ENCODE results near the gene IGLON5. TPM values are rescaled to one million over a fixed set of nuclear protein-coding genes. Genes with fewer than 3 reads are reported as not detected.

The IGLON5 gene
- total and polyA plus RNA-seq, 3 donors from 2014 or later, result 13.3 to 16.0 (median 13.9) TPM

DNA sequence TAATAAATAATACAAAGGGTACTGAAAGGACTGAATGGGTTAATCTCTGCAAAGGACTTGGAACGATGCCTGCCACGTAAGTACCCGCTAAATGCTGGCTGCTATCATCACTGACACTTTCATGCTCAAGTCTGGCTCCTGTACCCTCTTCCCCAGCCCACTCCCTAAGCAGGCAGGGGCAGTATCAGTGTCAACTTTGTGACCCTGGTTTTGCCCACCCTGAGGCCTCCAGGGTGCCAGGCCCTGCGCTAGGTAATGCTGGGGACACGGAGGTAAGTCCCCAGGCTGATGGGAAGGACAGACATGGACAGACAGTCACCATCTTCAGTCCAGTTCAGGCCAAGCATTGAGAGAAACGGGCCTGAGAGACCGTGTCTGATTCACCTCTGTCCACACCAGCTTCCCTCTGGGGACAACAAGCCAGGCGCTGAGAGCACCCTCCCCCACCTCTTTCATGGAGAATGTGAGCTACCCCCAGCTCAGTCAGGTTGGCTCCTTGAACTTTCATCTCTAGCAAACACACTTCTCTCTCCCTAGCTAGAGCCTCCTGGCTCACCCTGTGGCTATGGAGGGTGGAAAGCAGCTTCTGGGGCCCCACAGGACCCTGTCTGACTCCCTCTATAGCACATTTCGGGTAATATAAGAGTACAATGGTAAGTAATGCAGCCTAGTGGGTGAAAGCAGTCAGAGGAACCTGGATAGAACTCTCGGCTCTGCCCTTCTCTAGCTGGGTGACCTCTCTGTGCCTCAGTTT is 53.9 kb downstream of the IGLON5 start:
- Histone ChIP-seq H3K4me3 (peak overlapping the region; percentile 69 to 74), H3K27ac (peak overlapping the region; percentile 87 to 95), H3K36me3 (ENCODE audit: low read depth, missing control alignments) (no peaks in the 10 kb centered on the region), H3K27me3 (no peaks in the 10 kb centered on the region), H3K9me3 (no peaks in the 10 kb centered on the region), H3K4me1 (peaks cover 14% of the 10 kb centered on the region)
- 13 to 20% methylated on average over 6 to 10 of the region's 10 CpGs for WGBS, 2 donors
- peak; percentile 34 for DNase-seq
- TF ChIP-seq, protein P1, sequence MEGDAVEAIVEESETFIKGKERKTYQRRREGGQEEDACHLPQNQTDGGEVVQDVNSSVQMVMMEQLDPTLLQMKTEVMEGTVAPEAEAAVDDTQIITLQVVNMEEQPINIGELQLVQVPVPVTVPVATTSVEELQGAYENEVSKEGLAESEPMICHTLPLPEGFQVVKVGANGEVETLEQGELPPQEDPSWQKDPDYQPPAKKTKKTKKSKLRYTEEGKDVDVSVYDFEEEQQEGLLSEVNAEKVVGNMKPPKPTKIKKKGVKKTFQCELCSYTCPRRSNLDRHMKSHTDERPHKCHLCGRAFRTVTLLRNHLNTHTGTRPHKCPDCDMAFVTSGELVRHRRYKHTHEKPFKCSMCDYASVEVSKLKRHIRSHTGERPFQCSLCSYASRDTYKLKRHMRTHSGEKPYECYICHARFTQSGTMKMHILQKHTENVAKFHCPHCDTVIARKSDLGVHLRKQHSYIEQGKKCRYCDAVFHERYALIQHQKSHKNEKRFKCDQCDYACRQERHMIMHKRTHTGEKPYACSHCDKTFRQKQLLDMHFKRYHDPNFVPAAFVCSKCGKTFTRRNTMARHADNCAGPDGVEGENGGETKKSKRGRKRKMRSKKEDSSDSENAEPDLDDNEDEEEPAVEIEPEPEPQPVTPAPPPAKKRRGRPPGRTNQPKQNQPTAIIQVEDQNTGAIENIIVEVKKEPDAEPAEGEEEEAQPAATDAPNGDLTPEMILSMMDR (IDR thresholded peaks at IDR 0.05), result no peak
- TF ChIP-seq POLR2A (IDR thresholded peaks at IDR 0.05), result no peak
- intact Hi-C loops (cut with DNase I; ENCODE audit: low total_unique reads), result no loop called here

DNA sequence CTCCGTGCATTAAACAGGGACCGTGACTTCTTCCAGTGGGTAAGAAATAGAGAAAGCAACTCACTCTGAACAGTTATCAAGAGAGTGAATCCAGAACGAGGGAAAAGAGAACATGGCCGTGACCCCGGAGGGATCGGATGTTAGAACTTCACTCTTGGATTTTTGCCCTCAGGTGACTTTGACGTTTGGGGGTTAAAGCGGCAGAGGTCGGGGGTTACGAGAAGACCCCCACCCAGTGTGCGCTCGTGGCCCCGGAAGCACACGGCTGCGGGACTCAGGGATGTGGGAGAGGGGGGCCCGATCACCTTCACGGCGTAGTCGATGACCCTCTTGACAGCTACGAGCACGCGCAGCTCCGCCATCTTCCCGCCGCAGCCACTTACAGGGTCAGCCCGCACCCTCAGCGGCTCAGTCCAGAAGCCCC is 54.5 kb downstream of the IGLON5 start, which contains the start of gene ETFB:
TSS of gene ETFB (minus strand) at position 424 of the 424 bp plus-strand sequence. CDS start at position 362, 62 bp downstream.
- Histone ChIP-seq H3K36me3 (ENCODE audit: low read depth, missing control alignments) (no peaks in the 10 kb centered on the region), H3K27ac (peak within 1 kb of the TSS; percentile 87 to 95), H3K4me3 (peak within 1 kb of the TSS; percentile 69 to 74), H3K9me3 (no peaks in the 10 kb centered on the region), H3K27me3 (no peaks in the 10 kb centered on the region), H3K4me1 (peaks cover 14% of the 10 kb centered on the region)
- intact Hi-C loops (cut with DNase I; ENCODE audit: low total_unique reads), result no loop called here
- TF ChIP-seq, protein P1 (IDR thresholded peaks at IDR 0.05), result no peak
- TF ChIP-seq POLR2A (IDR thresholded peaks at IDR 0.05), result no peak
- WGBS, 2 donors, result 0% methylated on average over 15 to 22 of the region's 27 CpGs
- DNase-seq, result no peak

DNA sequence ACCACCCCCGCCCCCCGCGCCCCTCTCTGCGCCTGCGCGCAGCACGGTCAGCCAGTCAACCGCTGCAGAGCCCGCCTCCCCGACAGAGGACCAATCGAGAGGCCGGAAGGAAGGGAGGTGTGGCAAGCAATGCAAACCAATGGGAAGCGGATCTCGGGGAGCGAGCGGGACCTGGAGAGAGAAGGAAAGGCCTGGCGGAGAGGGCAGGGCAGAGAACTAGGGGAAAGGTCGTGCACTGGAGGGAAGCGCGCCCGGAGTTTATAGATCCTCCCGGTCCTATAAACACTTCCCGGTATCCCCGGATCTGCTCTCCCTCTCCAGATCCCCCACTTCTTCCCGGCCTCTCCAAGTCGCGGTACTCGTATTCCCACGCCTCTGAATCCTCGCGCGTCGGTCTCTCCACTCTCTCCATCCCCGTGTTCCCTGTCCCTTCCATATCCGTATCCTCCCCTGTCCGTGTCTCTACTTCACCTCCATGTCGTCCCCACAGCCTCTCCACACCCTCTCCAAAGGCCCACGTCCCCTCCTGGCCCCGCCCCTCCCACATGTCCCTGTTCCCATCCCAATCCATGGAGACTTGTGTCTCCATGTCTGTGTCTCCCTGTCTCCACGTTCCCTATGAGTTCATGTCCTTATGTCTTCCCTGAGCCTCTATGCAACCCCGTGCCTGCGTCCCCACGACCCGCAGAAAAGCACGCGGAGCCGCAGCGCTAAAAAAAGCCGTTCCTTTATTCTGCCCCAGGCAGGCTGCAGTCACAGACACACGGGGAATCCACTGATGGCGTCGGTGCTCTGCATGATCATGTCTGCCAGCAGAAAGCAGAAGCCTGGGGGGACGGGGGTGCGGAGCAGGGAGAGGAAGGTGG is 55.2 kb downstream of the IGLON5 start:
- Histone ChIP-seq H3K27ac (peak overlapping the region; percentile 87 to 95), H3K9me3 (no peaks in the 10 kb centered on the region), H3K36me3 (ENCODE audit: low read depth, missing control alignments) (no peaks in the 10 kb centered on the region), H3K4me3 (peak overlapping the region; percentile 69 to 74), H3K27me3 (no peaks in the 10 kb centered on the region), H3K4me1 (peaks cover 14% of the 10 kb centered on the region)
- intact Hi-C loops (cut with DNase I; ENCODE audit: low total_unique reads), result no loop called here
- peak; percentile 99 for DNase-seq
- 0% methylated on average over 42 to 53 of the region's 54 CpGs for WGBS, 2 donors
- TF ChIP-seq, protein P1 (IDR thresholded peaks at IDR 0.05), result no peak
- TF ChIP-seq POLR2A (IDR thresholded peaks at IDR 0.05), result peak; percentile 88

DNA sequence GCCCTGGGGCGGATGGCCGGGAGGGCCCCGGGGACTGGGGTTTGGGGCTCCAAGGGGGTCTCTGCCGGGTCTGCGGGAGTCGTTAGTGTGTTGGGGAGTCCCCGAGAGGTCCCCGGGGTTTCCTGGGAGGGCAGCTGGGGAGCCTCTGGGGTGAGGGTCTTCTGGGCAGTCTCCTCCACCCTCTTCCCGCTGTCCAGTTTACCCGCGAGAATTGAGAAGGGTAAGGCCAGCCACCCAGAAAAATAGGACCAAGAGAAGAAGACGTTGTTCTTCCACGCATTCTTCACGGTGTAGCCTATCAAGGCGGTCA is 55.8 kb downstream of the IGLON5 start:
- WGBS, 2 donors, result 0 to 1% methylated on average over 10 to 15 of the region's 15 CpGs
- H3K27ac ChIP-seq, result peak overlapping the region; percentile 87 to 95
- intact Hi-C loops (cut with DNase I; ENCODE audit: low total_unique reads), result no loop called here
- no peaks in the 10 kb centered on the region for H3K36me3 ChIP-seq (ENCODE audit: low read depth, missing control alignments)
- H3K9me3 ChIP-seq, result no peaks in the 10 kb centered on the region
- H3K4me3 ChIP-seq, result peak overlapping the region; percentile 69 to 74
- TF ChIP-seq, protein P1 (IDR thresholded peaks at IDR 0.05), result no peak
- TF ChIP-seq POLR2A (IDR thresholded peaks at IDR 0.05), result peak; percentile 91
- no peaks in the 10 kb centered on the region for H3K27me3 ChIP-seq
- peak; percentile 21 for DNase-seq
- peaks cover 14% of the 10 kb centered on the region for H3K4me1 ChIP-seq

Data from testis (tissue), 3 donors.